GM12801 (cell line): Measurements from ENCODE around the gene TMEM132C.

Experiments used
- TF ChIP-seq, protein P1 (sequence below): IDR thresholded peaks from one replicate; pipeline ENCODE4 v1.5.1; 2011; ENCODE audit warnings: control low read depth; ENCODE audit not compliant: insufficient read length; ENCODE audit errors: extremely low read depth

TMEM132C gene

GRCh38 chr12:128600886-128601285, 333.9 kb downstream of the TMEM132C start:
- TF ChIP-seq, protein P1, sequence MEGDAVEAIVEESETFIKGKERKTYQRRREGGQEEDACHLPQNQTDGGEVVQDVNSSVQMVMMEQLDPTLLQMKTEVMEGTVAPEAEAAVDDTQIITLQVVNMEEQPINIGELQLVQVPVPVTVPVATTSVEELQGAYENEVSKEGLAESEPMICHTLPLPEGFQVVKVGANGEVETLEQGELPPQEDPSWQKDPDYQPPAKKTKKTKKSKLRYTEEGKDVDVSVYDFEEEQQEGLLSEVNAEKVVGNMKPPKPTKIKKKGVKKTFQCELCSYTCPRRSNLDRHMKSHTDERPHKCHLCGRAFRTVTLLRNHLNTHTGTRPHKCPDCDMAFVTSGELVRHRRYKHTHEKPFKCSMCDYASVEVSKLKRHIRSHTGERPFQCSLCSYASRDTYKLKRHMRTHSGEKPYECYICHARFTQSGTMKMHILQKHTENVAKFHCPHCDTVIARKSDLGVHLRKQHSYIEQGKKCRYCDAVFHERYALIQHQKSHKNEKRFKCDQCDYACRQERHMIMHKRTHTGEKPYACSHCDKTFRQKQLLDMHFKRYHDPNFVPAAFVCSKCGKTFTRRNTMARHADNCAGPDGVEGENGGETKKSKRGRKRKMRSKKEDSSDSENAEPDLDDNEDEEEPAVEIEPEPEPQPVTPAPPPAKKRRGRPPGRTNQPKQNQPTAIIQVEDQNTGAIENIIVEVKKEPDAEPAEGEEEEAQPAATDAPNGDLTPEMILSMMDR: no peak

DNA sequence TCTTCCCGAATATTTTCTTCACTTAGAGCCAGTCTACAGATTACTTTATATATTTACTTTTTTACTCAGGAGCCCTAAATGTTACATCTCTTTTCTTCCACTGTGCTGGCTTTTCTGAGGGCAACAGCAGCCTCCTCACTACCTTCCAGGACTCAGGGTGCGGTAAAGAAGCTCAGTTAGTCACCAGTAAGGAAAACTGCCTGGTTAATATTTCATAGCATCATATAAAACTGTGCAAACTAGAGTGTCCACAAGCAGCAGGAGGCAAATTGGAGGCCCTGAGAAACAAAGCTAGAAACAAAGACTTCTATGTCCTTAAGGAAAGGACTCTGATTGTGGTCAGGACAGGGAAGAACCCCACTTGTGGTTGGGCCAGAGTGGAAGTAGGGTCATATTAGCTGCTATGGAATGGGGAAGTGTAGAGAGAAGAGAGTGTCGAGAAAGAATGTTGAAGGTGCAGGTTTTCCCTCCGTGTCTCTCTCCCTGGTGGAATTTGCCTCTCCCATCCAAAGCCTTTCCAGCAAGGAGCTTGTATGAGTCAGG, 336.7 kb downstream of the TMEM132C start:
- TF ChIP-seq, protein P1: no peak

DNA sequence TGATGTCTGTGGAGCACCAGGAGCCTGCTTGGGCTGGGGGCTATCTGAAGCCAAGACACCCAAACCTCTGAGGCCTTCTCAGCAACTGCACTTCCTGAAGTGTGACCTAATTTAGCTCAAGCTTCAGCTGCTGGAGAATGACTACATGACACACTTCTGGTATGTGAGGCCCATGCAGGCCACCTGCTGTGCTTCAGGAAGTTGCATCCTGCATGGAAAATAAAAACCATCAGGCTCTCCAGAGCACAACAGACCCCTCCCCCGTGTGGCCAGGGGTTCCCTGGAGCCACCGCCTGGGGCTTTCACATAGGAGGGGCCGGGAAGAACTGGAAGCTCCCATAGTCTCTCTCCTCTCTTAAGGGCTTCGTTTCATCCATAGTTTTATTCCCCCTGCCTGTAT, 339.1 kb downstream of the TMEM132C start:
- TF ChIP-seq, protein P1: no peak

GRCh38 chr12:128606538-128606937, 339.6 kb downstream of the TMEM132C start:
- TF ChIP-seq, protein P1: no peak

GRCh38 chr12:128606970-128607369, 340.0 kb downstream of the TMEM132C start:
- TF ChIP-seq, protein P1: no peak

- TF ChIP-seq, protein P1: no peak
Measured at GRCh38 chr12:128607641-128608040, 340.7 kb downstream of the TMEM132C start.

- TF ChIP-seq, protein P1: no peak
Measured at GRCh38 chr12:128609861-128610260, 342.9 kb downstream of the TMEM132C start.
